NCI-H510A treated with DMSO at 0.1 percent for 48 hours (cell line): Measurements from ENCODE around the gene DNAJC1.
A peak's percentile ranks its signal among the peaks of the same experiment; 100 is the strongest.
"Not testable (repeated sequence)": the region's sequence is repeated elsewhere in the genome, so short reads cannot be mapped to it uniquely, and the experiment has no call there.

Experiments
- DNase-seq: peaks from one replicate; lab custom pipeline; 2025; lab: John Stamatoyannopoulos, UW

The DNAJC1 gene

DNA sequence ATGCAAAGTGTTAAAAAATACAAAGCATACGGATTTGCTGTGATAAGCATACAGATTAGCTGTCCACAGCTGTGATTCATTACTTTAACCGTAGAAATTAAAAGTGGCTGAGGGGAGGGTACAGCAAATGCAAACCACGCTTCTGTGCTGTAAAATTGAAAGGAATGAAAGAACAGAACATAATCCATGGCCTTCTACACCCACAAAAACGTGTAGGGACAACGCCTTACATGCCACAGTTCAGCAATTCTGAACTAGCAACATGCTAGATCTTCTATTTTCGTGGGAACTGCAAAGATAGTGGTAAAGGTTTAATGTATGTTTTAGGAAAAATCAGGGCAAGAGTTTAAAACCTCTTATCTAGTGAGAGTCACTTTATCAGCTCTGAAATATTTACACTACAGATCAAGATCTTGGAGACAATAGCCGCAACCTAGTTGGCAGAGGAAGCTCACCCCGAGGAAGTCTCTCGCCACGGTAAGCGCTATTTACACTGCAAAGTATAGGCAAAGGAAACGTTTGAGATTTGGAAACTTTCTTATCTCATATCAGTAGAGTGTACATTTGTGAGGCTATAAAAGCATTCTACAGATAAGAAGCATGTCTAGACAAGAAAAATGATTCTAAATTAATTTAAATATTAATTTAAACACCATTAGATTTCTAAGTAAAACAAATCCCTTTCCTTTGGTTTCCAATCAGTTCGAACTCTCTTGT lies 275.9 kb downstream of the DNAJC1 start:
- no peak for DNase-seq

DNA sequence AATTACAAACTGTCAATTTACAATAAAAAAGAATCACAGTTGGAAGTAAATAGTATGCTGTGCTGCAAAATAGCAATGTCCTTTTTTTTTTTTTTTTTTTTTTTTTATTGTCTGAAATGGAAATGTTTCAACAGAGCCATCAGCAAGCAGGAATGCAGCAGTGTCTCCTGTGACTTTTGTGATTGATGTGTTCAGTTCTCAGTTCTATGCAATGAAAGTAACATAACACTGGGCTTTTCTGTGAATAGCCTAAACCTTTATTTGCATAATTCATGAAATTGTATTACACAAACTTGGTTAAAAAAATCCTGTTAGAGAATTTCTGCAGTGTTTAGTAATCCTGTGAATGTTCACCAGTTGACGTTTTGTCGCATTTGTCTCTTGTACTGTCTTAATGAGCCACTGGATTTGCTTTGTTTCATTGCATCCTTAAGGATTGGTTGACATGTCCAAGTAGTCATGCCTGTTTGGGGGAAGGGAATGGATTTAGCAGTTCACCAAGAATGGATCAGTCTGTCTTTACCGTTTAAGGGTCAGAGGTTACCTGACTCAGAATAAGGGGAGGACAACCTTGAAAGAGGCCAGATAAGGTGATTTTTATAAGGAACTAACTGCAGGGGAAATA lies 276.8 kb downstream of the DNAJC1 start:
- no peak for DNase-seq

DNA sequence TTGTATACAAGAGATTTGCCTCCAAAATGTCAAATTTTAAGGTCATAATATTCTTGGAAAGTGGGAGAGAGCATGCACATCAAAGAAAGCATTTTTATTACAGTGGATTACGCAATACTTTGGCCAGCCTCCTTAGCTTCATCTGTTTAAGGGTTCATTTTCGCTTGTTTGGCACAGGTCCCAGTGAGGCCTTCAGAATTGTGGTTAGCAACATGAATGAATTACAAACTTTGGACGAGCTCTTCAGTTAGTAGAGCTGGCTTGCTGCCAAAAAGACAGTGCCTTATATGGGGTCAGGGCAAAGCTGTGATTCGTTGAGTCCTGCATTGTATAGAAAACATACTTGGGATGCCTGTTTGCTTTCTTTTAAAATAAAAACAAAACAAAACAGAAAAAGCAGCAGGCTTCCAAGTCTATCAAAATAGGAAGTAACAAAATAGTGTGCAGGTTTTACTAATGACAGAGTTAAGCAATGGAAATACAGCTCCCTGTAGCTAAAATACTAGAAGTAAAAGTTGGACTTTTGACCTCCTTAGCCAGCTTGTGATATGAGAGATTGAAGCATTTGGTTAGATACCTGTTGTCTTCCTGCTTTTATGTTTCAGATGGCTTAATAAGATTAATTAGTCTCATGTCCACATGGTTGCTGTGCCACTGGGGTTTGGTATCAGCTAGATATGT lies 278.7 kb downstream of the DNAJC1 start:
- DNase-seq, result peak; percentile 94

DNA sequence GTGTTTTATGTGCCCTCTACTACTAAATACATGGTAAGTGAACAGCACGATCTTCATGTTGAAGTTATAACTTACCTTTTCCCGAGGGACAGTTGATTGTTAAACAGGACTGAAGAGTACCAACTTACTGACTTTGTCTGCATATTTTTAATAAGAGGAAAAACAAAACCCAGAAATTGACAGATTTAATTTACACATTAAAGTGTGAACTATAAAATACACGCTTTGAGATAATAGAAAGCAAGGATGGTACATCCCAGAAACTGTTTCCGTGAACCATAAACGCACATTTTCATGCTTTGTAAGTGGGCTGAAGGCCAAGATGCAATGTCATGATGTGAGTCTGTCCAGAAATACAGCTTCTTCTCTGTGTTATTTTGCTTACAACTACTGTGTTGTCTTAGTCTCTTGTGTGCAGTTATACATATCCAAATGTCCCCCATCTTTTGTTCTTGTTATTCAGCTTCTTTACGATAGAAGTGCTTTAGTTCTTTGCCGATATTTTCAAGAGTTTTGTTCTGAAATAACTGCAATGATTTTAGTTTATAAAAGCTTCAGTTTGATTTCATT lies 279.4 kb downstream of the DNAJC1 start:
- DNase-seq, result peak; percentile 19

DNA sequence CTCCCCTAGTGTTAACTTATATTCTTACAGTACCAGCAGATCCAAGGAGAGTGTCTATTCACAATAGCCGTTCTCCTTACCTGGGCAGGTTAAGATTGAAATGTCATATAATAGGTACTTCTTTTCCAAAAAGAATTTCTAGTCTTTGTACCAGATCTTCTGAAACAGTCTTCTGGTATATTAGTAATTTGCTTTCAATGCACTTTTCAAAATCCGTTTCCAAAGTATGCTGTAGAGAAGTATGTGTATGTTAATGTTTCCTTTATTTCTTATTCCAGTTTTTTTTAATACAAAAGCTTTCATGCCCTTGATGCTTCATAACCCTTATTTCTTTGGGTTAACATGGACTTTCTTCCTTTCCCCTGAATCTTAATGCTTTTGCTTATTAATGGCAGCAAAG lies 281.3 kb downstream of the DNAJC1 start:
- DNase-seq, result no peak

DNA sequence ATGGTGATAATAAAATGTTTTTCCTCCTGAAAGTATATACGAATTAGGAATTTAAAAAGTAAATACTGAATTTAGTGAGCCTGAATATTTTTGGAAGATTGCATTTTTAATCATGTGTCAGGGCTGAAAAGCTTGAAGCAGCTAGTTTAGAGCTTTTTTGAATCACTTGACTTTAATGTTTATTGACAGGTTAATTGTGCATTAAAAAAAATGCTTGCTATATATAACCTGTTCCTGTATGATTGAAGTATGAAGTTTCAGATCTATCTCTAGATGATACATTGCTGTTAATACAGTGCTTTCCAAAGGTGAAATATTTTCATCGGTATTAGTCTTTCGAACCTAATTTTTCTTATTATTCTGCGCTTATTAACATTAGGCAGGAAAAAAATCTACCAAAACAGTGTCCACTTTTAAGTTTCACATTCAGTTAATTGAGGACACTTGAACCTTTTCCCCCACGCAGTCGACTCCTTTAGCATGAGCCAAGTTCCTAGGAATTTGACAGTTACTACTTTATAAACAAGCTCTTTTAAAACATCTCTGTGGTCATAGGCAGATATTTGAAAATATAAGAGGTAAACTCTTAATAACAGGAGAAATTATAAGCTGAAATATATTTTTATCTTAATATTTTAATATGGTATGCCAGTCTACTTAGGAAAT lies 282.4 kb downstream of the DNAJC1 start:
- no peak for DNase-seq

DNA sequence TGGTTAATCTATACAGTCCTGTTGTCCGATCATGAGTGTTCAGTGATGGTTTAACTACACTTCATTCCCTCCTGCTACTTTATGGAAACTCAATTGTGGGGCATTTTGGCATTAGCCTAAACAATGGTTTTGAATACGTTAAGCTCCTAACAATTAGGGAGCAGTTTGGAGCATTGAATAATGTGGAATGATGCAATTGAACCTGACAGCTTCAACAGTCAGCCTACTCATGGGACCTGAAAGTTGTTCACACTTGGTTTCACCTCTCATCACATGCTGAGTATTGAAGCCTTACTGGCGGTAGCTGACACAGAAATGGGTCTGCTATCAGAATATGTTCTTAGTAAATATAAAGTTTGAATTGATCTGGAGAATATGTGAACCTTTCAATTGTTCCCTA lies 283.4 kb downstream of the DNAJC1 start:
- DNase-seq, result no peak

DNA sequence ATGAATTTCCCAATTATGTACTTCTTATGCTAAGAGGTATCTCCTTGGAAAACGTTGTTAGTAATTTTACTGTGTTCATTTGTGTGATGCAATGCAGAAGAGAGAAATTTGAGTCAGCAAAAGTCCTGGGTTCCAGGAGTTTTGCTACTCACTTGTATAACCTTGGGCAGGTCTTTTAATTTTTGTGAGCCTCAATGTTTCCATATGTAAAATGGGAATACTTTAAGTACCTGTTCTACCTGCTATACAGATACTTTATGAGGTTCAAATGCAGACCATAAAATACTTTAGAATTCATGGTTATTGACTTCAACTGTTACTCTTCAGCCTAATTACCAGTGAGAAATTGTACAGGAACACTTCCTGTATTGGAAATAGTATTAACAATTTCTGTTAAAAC lies 284.0 kb downstream of the DNAJC1 start:
- DNase-seq, result no peak

DNA sequence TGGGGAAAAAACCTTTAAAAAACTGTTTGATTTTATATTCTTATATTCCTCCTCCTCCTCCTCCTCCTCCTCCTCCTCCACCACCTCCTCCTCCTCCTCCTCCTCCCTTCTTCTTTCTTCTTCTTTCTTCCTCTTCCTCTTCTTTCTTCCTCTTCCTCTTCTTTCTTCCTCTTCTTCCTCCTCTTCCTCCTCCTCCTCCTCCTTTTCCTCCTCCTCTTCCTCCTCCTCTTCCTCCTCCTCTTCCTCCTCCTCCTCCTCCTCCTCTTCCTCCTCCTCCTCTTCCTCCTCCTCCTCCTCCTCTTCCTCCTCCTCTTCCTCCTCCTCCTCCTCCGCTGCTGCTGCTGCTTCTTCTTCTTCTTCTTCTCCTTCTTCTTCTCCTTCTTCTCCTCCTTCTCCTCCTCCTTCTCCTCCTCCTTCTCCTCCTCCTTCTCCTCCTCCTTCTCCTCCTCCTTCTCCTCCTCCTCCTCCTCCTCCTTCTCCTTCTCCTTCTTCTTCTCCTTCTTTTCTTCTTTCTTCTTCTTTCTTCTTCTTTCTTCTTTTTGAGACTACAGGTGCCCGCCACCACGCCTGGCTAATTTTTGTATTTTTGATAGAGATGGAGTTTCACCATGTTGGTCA lies 286.0 kb downstream of the DNAJC1 start:
- DNase-seq, result not testable (repeated sequence)

DNA sequence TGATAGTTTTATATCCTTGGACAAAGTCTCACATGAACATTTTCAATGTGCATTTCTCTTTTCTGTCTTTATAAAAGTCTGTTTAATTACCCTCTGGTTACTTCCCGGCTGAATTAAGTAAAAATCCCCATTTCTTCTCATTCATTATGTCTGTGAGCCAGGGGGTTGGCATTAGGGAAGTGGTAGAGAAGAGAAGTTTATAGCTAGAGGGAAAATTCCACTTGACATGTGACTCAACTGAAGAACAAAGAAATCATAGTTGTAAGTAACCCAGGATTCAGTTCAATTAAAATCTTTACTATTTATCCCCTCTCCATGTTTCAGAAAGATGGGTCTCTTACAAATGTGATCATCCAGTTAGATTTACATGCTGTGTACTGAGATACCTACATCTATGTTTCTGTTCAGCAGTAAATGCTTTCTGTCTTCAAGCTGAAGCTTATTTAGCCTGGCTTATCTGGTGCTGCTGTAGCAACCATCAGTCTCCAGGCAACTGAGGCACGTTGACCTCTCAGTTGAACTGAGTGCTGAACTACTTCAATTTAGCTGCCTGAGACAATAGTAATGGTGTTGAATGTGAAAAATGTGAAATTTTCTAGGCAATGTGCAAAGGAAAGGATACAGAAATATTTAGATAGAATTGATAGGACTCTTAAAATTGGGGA lies 287.9 kb downstream of the DNAJC1 start:
- DNase-seq, result no peak

DNA sequence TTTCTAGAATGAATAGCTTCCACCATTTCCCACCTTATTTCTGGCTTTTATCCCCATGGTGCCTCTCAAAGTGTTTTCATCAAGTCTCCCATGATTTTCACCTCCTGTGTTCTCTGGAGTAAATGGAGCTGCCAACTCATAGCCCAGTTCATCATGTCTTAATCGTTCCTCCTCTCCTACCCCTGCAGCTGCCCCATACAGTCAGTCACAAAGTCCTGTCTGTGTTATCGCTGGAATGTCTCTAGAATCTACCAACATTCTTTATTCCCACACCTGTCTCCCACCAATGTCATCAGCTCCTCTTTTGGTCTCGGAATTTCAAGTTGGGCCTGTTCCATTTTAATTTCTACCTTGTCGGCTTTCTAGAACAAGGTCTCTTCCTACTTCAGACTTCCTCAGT lies 290.6 kb downstream of the DNAJC1 start:
- DNase-seq, result no peak

DNA sequence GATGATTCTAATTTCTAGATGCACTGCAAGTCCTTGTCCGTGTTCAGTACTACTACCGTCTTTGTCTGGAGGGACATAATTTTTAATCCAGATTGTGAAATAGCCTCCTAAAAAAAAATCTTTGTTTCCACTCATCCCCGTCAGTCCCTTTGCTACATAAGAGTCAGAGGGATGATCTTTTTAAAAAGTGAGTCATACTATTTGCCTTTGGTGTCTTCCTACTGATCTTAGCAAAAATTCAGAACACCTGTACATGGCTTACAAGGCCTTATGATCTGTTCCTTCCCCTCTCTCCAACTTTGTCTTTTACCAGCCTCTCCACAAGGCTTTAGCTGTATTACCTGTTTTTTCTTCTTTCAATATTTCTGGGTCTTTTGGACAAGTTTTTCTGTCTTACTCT lies 296.0 kb downstream of the DNAJC1 start:
- no peak for DNase-seq
